Kidney capillary endothelial cell (primary cell): ENCODE measurements around the gene CCDC40.
A peak's percentile ranks its signal among the peaks of the same experiment; 100 is the strongest.
"Not testable (repeated sequence)": the region's sequence is repeated elsewhere in the genome, so short reads cannot be mapped to it uniquely, and the experiment has no call there.

Experiments
- DNase-seq: peaks from one replicate; pipeline ENCODE4 v3.0.0-alpha.2; 2018; ENCODE audit warnings: low spot score

CCDC40 gene, protein sequence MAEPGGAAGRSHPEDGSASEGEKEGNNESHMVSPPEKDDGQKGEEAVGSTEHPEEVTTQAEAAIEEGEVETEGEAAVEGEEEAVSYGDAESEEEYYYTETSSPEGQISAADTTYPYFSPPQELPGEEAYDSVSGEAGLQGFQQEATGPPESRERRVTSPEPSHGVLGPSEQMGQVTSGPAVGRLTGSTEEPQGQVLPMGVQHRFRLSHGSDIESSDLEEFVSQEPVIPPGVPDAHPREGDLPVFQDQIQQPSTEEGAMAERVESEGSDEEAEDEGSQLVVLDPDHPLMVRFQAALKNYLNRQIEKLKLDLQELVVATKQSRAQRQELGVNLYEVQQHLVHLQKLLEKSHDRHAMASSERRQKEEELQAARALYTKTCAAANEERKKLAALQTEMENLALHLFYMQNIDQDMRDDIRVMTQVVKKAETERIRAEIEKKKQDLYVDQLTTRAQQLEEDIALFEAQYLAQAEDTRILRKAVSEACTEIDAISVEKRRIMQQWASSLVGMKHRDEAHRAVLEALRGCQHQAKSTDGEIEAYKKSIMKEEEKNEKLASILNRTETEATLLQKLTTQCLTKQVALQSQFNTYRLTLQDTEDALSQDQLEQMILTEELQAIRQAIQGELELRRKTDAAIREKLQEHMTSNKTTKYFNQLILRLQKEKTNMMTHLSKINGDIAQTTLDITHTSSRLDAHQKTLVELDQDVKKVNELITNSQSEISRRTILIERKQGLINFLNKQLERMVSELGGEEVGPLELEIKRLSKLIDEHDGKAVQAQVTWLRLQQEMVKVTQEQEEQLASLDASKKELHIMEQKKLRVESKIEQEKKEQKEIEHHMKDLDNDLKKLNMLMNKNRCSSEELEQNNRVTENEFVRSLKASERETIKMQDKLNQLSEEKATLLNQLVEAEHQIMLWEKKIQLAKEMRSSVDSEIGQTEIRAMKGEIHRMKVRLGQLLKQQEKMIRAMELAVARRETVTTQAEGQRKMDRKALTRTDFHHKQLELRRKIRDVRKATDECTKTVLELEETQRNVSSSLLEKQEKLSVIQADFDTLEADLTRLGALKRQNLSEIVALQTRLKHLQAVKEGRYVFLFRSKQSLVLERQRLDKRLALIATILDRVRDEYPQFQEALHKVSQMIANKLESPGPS

DNA sequence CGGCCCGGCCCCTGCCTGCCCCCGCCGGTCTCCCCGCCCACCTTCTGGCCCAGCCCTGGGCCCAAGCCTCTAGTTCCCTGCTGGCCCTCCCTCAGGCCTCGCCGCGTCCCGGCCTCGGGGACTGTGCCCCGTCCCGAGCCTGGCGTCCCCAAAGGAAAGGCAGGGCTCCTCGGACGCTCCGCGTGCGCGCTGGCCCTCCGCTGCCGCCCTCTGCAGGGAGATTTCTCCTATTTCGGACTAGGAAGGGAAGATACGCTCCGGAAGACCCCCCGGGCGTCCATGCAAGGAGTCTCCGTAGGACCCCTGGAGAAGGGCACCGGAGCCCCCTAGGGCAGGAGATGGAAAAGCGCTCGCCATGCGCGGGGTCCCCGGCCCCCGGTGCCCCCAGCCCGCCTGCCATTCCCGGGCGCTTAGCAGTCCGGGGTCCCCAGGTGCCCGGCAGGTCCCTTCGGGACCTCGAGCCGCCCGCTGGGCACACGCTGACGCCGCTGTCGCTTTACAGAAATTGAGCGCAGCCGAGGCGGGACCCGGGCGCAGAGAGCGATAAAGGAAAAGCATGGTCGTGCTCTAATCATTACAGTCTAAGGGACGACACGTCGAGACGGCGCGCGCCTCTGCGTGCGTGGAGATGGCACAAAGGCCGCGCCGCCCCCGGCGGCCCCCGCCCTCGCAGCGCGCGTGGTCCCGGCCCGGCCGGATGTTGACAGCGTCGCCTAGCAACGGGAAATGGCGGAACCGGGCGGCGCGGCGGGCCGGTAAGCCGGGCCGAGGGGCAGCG is at the start of gene CCDC40:
CCDC40 (plus strand) TSS at position 706 of the 778 bp plus-strand sequence; CDS start at position 727, 21 bp downstream.
- peak; percentile 63 for DNase-seq

DNA sequence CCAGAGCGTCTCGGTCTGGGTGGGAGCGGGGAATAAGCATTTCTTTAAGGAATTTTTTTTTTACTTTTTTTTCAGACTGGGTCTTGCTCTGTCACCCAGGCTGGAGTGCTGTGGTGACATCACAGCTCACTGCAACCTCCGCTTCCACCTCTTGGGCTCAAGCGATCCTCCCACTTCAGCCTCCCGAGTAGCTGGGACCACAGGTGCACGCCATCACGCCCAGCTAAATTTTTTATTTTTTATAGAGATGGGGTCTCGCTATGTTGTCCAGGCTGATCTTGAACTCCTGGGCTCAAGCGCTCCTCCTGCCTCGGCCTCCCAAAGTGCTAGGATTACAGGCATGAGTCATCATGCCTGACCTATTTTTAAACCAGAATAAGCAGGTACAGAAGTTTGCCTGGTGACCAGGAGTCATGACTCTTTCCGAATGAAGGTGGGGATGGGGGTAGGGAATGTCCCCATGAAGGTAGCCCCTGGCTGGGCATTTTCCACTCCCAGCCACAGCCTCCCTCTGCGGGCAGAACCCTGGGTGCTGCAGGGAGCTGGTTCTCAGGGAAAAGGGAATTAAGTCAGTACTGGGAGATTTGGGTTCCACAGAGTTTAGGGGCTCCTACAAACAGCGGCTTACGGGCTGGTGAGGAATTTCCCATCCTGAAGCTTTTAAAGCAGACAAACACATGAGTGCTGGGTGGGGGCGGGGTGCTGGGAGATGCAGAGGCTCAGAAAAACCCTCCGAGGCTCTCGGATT is 49.1 kb upstream of the CCDC40 start:
- no peak for DNase-seq

DNA sequence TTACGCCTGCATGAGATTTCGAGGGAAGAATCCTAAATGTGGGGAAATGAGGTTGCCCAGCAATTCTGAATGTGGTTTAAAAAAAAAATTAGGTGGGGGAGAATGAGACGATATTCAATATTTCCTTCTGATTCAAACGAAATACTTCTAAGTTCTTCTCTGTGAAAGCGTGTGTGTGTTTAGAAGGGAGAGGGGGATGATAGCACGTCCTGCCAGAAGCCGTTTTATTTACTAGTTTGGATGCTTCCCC is 48.6 kb upstream of the CCDC40 start:
- no peak for DNase-seq

DNA sequence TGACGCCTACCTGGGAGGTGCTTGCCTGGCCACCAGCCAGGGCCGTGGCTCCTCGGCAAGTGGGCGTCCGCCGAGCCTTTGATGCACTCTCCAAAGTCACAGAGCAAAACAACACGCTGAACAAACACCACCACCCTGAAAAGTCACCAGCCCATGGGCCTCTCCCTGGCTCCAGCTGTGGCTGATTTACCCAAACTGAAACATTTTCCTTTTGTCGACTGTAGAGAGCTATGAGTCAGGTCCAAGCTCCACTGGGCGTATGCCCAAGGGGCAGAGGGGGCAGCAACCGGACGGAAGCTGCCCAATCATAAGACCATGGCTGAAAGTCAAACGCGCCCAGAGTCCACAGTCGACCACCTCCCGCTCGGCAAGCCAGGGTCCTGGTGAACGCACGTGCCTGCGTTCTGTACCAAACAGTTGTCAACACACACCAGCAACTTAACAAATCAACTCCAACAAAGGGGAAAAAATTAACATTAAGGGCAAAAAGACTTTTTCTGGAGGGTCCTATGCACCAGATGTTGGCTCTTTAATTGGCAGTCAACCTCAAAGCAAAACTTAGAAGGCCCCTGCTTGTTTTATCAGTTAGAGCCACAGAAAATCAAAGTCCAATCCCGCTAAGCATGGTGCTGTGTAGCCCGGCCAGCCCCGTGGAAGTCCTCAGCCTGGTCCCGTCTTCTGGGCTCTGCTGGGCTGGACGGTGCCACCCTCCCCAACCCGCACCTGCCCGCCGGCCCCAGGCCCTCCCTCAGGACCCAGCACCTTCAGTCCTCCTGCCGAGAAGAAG is 48.1 kb upstream of the CCDC40 start:
- DNase-seq = no peak

DNA sequence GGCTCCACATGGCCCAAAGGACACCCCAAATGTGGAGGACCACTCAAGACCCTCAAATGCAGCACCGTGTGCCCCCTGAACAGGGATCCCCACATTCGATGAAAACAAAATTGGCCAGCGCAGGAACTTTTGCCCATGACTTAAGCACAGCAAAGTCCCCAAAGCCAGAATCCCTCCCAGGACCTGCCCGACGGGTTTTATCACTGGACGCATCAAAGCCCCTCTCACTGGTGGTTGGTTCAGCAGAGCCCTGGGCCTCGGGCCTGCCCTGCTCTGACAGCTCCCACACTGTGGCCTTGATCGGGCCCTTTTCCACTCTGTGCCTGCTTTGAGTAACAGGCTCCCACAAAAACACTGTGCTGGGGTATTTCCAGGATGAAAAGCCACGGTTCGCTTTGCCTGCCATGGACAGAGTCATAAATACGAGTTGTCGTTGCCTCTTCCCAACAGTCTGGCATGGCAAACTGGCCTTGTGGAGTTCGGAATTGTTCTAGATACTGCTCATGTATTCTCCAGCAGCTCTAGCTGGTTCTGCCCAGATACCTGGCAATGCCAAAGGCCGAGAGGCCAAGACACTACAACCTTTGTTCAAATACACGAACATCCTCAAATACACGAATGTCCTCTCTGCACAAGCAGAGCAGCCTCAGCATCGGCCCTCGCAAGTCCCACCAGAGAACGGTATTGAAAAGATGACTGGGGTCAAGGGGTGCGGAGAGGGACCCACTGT is 47.2 kb upstream of the CCDC40 start:
- DNase-seq = no peak

DNA sequence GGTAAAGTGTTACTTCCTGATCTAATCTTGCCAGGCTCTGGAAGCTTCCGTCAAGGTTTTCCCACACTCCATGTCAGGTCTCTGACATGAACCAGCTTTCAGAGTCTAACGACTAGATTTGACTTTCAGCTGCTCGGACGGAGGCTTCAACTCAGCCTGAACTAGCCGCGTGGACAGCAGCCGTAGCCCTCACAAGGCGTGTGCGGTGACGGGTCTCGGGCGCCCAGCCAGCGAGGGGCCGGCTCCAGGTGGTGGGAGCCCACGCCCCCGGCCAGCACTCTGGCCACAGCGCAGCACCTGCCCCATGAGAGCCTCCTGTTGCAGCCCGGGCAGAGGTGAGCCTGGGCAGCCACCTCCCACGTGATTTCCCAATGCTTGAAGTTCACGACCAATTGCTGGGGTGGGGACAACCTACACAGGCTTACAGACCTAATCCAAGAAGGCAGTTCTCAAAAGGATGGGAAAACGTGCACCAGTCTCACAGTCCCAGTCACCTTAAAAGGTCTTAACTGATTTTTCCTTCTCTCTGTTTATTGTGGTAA is 46.3 kb upstream of the CCDC40 start:
- no peak for DNase-seq

DNA sequence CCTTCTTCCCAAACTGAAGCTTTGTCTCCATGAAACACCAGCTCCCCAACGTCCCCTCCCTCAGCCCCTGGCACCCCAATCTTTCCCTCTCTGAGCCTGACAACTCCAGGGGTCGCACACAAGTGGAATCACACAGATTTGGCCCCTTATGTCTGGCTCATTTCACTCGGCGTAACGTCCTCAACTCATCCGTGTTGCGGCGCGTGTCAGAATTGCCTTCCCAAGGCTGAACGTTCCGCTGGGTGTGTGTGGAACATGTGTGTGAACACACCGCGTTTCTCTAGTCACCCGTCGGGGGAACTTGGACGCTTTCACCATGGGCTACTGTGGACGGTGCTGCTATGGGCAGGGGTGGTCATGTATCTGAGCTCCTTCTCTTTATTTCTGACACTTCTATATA is 45.7 kb upstream of the CCDC40 start:
- DNase-seq = no peak

DNA sequence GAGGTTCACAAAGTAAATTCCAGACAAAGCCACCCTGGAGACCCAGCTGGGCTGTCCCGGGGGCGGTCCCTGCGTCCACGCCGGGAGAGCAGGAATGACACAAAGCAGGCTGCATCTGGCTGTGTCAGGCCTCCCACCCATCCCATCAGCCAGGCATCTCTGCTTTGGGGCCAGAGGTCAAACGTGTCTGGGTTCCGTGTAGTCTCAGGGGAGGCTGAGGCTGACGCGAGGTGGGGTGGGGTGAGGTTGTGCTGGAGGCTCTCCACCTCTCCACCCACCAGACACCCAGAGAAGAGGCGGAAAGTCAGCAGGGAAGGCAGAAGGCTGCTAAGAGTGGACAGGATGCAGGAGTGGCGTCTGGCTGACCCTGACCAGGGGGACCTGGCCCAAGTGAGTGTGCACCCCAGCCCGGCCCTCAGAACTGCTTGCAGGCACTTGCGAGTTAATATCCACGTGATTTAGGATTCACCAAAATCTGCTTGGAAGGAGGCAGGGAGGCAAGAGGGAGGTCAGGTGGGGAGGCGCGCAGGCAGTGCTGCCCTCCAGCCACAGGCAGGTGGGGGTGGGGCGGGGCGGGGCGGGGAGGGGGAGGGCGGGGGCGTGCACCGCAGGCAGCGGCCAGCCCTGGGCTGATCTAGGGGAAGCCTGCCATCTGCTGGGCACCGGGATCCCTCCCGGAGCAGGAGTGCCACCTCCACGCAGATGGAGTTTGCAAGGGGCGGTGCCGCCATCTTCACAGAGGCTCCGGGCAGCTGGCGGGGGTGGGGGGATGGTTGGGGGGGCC is 45.1 kb upstream of the CCDC40 start:
- peak; percentile 60 for DNase-seq

DNA sequence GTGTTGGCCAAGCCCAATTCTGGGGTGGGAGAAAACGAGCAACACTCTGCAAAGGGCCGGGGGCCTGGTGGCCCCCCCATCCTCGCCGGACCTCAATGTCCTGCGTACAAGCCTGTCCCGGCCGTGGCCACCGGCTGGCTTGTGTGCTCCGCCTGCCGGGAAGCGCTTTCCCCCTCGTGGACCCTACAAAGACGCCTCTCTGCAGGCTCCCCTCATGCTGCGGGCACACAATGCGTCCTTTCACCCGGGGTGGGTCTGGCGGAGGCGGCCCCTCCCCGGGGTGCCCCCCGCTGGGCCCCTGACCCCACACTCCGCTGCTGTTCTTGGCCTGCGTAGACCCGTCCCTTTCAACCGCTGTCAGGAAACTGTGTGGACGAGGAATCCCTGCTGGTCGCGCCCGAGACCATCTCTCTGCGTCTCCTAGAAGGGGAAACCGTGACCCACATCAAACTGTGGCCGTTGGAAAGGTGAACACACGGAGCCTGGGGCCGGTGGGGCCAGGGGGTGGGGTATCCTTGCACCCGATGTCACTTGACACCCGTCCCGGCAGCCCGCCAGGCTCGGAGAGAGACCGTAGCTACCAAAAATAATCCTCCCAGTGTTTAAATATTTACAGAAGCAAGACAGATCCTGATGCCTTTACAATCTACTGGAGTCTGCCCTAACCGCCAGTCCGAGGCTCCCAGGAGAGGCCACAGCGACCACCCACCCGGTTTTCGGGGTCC is 44.4 kb upstream of the CCDC40 start:
- no peak for DNase-seq

DNA sequence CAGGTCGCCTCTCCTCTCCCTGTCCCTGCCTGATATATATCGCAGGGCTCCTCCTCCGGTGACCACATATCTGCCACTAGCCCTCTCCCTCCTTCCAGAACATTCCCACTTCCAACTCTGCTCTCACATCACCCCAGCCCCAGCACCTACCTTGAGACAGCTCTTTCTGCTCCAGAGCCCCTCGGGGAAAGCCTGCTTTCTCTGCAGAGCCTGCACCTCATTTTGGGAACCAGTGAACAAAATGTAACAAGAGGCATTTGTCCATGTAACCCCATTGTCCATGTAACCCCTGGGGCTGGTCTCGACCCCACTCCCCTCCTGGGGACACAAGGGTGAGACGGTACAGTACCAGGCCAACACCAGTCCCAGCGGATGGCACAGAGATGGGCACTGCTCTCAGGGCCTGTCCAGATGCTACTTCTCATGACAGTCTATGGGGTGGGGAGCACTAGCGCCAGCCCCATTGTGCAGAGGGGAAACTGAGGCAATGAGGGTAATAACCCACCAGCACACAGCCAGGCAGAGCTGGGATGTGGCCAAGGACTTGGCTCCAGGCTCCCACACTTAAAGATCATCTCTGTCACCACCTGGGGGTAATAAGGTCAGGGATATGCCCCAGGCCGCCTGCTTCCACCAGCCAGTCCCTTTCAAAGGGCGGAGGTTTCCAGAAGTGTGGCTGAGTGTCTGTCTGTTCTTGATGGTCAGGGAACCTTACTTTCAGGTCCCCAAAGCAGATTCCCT is 43.6 kb upstream of the CCDC40 start:
- DNase-seq = no peak

DNA sequence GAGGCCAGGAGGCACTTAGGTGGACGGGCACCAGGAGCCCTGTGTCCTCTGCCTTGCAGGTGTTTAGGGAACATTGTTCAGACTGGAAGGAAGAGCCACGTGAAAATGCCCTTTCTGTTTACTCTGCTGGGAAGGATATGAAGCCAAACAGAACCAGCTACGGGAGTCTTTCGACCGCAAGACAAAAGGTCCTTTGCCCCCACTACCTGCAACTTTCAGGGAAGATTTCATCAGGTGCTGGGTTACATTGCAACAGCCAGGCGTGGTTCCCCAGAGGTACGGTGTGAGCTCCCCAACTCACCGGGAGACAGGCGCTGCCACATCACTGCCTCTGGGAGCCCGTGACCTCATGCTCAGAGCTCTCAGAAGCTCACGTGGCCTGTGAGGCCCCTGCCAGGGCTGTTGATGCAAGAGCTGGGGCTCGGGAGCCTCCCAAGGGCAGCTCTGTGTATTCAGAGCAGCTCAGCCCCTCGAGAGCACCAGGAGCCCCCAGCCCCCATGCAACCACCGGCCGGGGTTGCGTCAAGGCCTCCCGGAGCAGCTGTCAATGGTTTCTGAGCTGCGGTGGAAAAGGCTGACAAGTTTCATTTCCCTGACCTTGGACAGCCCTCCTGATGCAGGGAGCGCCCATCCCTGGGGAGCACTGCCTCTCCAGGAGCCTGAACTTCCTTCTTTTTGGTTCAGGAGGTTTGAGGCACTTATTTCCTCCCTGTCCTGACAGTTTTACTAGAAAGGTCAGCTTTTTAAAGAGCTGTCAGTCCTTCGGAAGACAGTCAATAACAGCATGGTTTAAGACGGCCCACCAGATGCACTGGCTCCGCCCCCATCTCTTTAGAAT is 42.8 kb upstream of the CCDC40 start:
- no peak for DNase-seq

DNA sequence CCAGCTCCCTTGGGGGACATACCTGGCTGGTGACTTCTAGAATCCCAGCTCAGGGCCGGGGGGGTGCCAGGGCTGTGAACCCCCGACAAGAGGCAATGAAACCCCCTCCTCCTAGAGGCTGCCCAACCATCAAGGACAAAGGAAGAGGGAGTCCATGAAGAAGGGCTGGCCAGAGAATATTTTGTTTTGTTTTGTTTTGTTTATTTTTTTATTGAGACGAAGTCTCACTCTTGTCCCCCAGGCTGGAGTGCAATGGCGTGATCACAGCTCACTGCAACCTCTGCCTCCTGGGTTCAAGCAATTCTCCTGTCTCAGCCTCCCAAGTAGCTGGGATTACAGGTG is 42.2 kb upstream of the CCDC40 start:
- DNase-seq = not testable (repeated sequence)

DNA sequence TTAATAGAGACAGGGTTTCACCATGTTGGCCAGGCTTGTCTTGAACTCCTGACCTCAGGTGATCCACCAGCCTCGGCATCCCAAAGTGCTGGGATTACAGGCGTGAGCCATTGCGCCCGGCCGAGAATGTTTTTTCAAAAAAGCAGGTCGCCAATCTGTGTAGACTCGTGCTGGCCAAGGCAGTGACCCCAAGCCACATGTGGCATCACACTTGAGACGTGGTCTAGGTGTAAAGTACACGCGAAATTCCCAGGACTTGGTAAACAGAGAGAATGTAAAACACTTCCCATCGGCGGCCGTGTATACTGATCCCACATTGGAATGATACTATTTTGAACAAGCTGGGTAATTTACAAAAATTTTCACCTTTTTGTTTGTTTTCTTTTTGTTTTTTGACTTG is 41.8 kb upstream of the CCDC40 start:
- no peak for DNase-seq

DNA sequence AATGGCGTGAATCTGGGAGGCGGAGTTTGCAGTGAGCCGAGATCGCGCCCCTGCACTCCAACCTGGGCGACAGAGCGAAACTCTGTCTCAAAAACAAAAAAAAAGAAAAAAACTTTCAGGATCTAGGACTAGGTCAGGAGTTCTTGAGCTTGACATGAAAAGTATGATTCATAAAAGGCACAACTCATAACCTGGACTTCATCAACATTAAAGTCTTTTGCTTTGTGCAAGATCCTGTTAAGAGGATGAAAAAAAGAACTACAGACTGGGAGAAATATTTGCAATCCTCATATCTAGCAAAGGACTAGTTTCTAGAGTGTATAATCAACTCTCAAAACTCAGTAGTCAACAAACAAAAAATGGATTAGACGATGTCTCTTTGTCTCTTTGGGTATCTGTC is 40.7 kb upstream of the CCDC40 start:
- no peak for DNase-seq

DNA sequence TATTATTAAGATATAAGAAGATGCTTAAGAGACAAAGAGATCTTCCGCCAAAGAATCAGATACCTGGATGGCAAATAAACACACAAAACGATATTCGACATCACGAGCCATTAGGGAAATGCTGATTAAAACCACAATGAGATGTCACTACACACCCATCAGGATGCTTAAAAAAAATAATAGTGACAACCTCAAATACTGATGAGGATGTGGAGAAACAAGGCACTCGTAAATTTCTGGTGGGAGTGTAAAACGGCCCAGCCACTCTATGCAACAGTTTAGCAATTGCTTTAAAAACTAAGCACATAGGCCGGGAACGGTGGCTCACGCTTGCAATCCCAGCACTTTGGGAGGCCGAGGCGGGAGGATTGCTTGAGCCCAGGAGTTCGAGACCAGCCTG is 40.2 kb upstream of the CCDC40 start:
- DNase-seq = no peak

DNA sequence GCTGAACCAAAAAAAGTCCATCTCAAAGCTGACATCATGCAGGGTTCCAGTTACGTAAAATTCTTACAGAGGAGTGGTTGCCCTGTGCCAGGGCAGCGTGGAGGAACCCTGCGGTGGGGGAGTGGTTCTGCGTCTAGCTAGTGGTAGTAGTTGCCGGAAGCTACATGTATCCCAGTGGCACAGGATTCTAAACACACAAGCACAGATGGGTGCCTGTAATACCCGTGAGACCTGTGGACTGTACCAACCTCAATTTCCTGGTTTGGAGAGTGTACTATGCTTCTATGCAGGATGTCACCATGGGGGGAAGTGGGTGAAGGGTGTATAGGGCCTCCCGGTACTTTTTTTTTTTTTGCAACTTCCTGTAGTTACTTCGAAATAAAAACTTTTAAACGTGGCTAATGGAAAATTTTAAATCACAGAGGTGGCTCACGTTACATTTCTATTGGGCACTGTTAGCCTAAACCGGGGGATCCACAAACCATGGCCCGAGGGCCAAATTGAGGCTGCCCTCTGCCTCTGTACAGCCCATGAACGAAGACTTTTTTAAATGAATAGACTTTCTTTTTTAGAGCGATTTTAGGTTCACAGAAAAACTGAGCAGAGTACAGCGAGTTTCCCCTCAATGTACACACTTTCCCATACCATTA is 39.3 kb upstream of the CCDC40 start:
- no peak for DNase-seq
